ENCODE results near the gene SPRR1A.
"Not testable (repeated sequence)": the region's sequence is repeated elsewhere in the genome, so short reads cannot be mapped to it uniquely, and the experiment has no call there.

The SPRR1A gene

DNA sequence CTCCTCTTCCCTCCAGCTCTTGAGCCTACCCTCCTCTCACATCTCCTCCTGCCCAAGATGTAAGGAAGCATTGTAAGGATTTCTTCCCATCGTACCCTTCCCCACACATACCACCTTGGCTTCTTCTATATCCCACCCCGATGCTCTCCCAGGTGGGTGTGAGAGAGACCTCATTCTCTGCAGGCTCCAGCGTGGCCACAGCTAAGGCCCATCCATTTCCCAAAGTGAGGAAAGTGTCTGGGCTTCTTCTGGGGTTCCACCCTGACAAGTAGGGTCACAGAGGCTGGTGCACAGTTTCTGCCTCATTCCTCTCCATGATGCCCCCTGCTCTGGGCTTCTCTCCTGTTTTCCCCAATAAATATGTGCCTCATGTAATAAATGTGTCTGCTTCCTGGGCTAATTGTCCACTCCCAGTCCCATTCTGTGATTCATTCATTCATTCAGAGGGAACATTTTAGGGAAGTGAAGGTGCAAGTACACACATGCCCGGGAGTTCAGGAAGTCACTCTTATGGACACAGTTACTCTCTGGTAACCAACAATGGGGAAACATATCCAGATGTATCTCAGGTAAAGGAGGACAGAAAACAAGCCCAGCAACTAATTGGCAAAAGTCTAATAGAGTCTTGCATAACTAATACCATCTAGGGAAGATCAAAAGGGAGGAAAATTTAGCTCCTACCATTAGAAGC, 11.5 kb upstream of the SPRR1A start:
- no peak for DNase-seq (ENCODE audit: low read depth)

GRCh38 chr1:152976688-152977087, 7.2 kb upstream of the SPRR1A start:
- DNase-seq (ENCODE audit: low read depth), result no peak

- no peak for DNase-seq (ENCODE audit: low read depth)
These were observed 6.3 kb upstream of the SPRR1A start for GRCh38 chr1:152977614-152978013.

- no peak for DNase-seq (ENCODE audit: low read depth)
These were observed 3.2 kb upstream of the SPRR1A start for GRCh38 chr1:152980676-152981075.

DNA sequence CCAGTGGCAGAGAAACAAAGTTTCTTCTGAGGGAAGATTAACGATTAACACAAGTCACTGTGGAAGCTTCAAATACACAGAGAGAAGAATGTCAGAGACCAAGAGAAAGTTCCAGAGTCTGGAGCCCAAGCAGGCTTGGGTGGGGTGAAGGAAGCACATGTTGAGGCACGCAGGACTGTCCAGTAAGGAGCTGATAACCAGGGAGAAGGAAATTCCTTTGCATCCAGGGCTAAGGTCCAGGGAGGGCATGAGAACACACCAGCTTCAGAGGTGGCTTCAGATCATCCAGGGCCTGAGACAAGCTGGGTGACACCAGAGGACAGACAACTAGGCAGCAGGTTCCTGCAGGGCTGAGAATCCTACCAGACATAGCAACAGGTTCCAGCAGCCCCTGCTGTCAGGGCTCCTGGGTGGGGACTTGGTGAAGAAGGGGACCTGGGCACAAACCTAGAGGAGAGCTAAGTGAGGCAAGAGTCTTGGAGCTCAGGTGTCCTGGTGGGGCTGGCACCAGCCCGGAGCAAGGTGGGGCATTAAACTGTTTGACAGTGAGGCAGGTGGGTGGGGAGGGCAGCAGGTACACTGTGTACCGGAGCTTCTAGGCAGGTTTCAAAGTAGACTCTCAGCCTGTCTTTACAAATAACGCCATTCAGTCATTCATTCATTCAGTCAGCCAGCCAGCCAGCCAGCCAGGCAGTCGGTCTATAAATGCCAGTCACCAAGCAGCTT, 2.6 kb upstream of the SPRR1A start:
- DNase-seq (ENCODE audit: low read depth), result no peak

- no peak for DNase-seq (ENCODE audit: low read depth)
These were observed 1.8 kb upstream of the SPRR1A start for GRCh38 chr1:152982076-152982475.

- DNase-seq (ENCODE audit: low read depth), result no peak
These were observed 647 bp upstream of the SPRR1A start for GRCh38 chr1:152983234-152983633.

GRCh38 chr1:152986578-152986977, 2.7 kb downstream of the SPRR1A start:
- DNase-seq (ENCODE audit: low read depth), result no peak

DNA sequence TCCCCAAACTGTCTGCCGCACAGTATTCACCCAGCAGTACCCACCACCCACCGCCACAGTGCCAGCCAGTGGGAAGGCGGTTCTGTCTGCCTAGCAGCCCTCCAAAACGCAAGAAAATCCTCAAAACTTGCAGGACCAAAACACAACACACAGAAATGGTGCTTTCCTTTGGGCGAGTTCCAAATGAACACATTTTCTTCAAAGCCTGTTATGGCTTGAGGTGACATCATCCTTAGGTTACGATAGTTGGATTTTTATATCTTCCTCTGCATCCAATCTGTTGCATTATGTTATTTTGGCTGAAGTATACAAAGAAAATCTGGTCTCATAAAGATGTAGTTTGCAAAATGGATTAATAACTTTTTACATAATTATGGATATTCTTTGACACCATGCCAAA, 9.3 kb downstream of the SPRR1A start:
- no peak for DNase-seq (ENCODE audit: low read depth)

- no peak for DNase-seq (ENCODE audit: low read depth)
These were observed 12.0 kb downstream of the SPRR1A start for GRCh38 chr1:152995842-152996241.

DNA sequence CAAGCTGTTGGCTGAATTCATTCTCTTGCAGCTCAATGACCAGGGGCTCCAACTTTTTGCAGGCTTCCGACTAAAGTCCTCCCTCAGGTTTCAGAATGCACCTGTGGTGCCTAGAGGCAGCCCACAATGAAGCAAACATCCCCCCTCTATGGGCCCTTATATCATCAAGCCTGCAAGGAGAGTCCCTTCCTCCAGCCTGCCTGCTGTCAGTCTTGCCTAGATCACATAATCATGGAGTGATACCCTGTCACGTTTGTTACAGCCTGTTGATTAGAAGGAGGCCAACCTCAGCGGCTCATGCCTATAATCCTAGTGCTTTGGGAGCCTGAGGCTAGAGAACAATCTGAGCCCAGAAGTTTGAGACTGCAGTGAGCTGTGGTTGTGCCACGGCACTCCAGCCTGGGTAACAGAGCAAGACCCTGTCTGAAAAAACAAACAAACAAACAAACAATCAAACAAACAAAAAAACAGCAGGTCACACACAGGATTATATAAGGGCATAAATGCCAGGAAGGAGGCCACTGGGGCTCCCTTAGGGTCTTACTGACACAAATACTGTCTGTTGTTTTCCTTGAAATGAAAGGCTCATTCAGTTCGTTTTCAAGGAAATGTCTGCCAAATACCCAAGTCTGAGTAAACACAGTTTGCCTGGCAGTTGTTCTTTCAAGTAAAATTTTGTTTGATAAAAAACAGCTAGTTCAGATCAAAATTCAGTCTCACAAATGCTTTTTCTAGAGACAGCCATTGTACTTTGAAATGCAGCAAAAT, 12.9 kb downstream of the SPRR1A start:
- DNase-seq (ENCODE audit: low read depth), result no peak

- no peak for DNase-seq (ENCODE audit: low read depth)
These were observed 14.0 kb downstream of the SPRR1A start for GRCh38 chr1:152997901-152998300.

- no peak for DNase-seq (ENCODE audit: low read depth)
These were observed 14.6 kb downstream of the SPRR1A start for GRCh38 chr1:152998476-152998875.

- no peak for DNase-seq (ENCODE audit: low read depth)
These were observed 15.9 kb downstream of the SPRR1A start for GRCh38 chr1:152999818-153000217.

DNA sequence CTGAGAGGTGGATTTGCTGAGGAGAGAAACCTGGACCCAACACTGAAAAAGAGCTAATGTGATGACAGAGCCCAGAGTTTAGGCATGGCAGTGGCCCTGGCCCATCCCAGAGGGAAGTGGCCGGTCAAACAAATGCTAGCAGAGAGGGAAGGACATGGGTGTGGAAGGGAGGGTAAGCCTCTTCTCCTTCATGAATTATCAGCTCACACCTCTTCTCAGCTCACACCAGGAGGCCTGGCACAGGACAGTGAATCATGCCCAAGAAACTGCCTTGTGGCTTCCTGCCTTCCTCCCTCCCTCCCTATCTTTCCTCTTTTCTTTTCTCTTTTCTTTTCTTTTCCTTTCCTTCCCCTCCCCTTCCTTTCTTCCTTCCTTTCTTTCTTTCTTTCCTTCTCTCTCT, 16.4 kb downstream of the SPRR1A start:
- DNase-seq (ENCODE audit: low read depth), result no peak

GRCh38 chr1:153001382-153001781, 17.5 kb downstream of the SPRR1A start, which contains the start of gene SPRR3:
Gene SPRR3, plus strand, starts transcription at chr1:153001749. Its CDS starts 1,272 bp downstream, at chr1:153003021.
- no peak for DNase-seq (ENCODE audit: low read depth)

GRCh38 chr1:153011235-153011758, 27.4 kb downstream of the SPRR1A start:
- DNase-seq (ENCODE audit: low read depth), result not testable (repeated sequence)

DNA sequence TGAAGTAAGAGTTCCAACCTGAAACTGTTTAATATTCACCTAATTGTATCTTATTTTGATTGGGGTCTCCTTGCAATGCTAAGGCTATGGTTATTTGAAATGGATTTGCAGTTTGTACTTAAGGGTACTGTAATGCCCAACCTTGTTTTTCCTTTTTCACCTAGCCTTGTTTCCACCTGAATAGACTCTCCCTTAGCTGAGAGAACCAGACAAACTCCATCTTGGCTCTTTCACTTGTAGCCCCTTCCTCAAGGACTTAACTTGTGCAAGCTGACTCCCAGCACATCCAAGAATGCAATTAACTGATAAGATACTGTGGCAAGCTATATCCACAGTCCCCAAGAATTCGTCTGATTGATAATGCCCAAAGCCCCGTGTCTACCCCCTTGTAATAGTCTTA, 37.9 kb downstream of the SPRR1A start:
- DNase-seq (ENCODE audit: low read depth), result not testable (repeated sequence)

- not testable (repeated sequence) for DNase-seq (ENCODE audit: low read depth)
These were observed 38.5 kb downstream of the SPRR1A start for GRCh38 chr1:153022340-153022739.

- no peak for DNase-seq (ENCODE audit: low read depth)
These were observed 39.2 kb downstream of the SPRR1A start for GRCh38 chr1:153023109-153023508.

DNA sequence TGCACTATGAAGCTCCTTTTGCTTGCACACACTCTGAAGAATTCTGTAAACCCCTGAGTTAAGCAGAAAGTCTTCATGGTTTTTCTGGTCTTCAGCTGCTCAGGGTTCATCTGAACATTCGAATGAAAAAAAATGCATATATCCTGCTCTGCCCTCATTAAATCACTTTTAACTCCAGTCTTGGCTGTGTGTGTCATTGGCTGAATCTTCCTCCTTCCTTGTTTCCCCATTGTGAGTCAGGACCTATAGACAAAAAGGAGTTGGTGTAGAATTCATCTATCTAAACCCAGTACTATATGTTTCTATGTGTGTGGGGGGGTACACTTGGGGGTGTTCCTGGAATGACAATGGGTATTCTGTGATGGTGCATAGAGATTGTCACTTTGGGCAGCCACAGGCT, 40.5 kb downstream of the SPRR1A start:
- DNase-seq (ENCODE audit: low read depth), result no peak

GRCh38 chr1:153025797-153026196, 41.9 kb downstream of the SPRR1A start:
- DNase-seq (ENCODE audit: low read depth), result no peak

GRCh38 chr1:153028766-153029165, 44.9 kb downstream of the SPRR1A start:
- no peak for DNase-seq (ENCODE audit: low read depth)
